ENCODE measurements around the gene MLC1.

DNA sequence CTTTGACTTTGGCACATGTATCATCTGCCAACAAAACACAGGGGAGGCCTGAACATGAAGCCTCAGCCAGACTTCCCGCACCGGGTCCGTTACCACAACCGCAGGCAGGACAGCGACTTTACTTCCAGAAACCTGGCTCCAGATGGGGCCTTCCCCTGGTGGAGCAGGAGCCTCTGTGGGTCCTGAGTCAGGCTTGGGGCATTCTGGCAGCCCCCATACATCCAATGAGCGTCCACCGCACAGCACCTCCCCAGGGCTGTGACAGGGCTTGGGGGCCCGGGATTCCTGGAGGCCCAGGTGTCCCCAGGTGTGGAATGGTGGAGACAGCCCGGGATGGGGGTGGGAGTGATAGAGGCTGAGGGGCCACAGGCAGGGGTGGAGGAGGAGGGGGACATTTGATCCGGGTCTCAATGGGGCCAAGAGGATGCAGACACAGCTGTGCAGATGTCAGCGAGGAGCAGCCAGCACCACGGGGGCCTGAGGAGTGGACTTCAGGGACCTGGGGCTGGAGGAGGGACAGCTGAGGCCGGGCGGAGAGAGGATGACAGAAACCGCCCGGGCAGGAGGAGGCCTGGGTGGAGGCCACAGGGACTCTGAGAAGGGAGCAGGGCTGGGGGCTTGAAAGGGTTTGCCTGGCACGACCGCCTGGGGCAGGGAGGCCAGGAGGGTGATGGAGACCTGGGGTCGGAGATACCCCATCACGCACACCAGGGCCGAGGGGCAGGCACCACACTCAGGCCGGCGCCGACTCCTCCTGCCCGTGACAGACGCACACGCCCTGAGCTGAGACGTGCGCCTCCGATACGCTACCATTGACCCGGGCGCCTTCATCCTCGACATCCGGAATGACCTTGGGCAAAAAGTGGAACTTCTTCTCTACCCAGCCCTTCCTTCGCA lies 35.7 kb downstream of the MLC1 start:
- TF ChIP-seq, protein P1, sequence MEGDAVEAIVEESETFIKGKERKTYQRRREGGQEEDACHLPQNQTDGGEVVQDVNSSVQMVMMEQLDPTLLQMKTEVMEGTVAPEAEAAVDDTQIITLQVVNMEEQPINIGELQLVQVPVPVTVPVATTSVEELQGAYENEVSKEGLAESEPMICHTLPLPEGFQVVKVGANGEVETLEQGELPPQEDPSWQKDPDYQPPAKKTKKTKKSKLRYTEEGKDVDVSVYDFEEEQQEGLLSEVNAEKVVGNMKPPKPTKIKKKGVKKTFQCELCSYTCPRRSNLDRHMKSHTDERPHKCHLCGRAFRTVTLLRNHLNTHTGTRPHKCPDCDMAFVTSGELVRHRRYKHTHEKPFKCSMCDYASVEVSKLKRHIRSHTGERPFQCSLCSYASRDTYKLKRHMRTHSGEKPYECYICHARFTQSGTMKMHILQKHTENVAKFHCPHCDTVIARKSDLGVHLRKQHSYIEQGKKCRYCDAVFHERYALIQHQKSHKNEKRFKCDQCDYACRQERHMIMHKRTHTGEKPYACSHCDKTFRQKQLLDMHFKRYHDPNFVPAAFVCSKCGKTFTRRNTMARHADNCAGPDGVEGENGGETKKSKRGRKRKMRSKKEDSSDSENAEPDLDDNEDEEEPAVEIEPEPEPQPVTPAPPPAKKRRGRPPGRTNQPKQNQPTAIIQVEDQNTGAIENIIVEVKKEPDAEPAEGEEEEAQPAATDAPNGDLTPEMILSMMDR (IDR thresholded peaks at IDR 0.05): no peak
- TF ChIP-seq POLR2AphosphoS5 (IDR thresholded peaks at IDR 0.05) (no peak), EP300 (IDR thresholded peaks at IDR 0.05) (no peak)
